HepG2 (cell line): Measurements from ENCODE around the gene SLBP. TPM values are rescaled to one million over a fixed set of nuclear protein-coding genes. Genes with fewer than 3 reads are reported as not detected.

Experiments
- KLF6 ChIP-seq: IDR thresholded peaks from 2 replicates; pipeline ENCODE4 v1.8.0; 2016; ENCODE audit warnings: missing biosample characterization, missing genetic modification reagents
- ZNF20 ChIP-seq: sonication (generic); formaldehyde crosslinking; IDR thresholded peaks from 2 replicates; pipeline ENCODE4 v1.4.0; 2020; ENCODE audit warnings: mild to moderate bottlenecking, moderate library complexity, missing genetic modification reagents
- polyA plus RNA-seq, 8 experiments: library from polyadenylated mRNA; depleted of rRNA in 3 of 8; stranded (reverse) in 7 of 8; unstranded in 1 of 8; fragments of >200 nt; fragmentation: Illumina TruSeq in 4 of 8; extraction: Trizol in 4 of 8; gene quantifications; 2 replicates each; pipeline versions ENCODE4 v1.2.1 to v1.2.3, GENCODE V29; 2011 to 2016; ENCODE audit warnings: low read depth in 4 of 8, missing spikeins in 1 of 8, mixed read lengths in 1 of 8; ENCODE audit not compliant: insufficient read depth in 1 of 8
- total RNA-seq, 5 experiments: library from RNA; depleted of rRNA; stranded (reverse); fragments of >200 nt; fragmentation: Illumina TruSeq; extraction: Trizol; gene quantifications; 2 replicates each; pipeline ENCODE4 v1.2.3, GENCODE V29; 2016; ENCODE audit warnings: low read depth in 1 of 5
- TF ChIP-seq, protein P1 (sequence below): sonication (generic); formaldehyde crosslinking; IDR thresholded peaks from 2 replicates; pipeline ENCODE4 v1.4.0; 2020; ENCODE audit warnings: missing genetic modification reagents, borderline replicate concordance
- TF ChIP-seq, protein P2 (sequence below): IDR thresholded peaks from 2 replicates; pipeline ENCODE4 v1.6.1; 2012; ENCODE audit warnings: low read depth, low read length, improper control_type of control experiment
- TF ChIP-seq, protein P3 (sequence below): sonication (generic); formaldehyde crosslinking; IDR thresholded peaks from 2 replicates; pipeline ENCODE4 v1.4.0; 2020; ENCODE audit warnings: missing genetic modification reagents
- TF ChIP-seq, protein P4 (sequence below): sonication (generic); formaldehyde crosslinking; IDR thresholded peaks from 2 replicates; pipeline ENCODE4 v1.5.0; 2020; ENCODE audit warnings: mild to moderate bottlenecking, missing genetic modification reagents

The SLBP gene
- total and polyA plus RNA-seq, 2 of the 13 experiments (the other 11 are each of a cell fraction or from before 2014, with no cell fraction given): 43.9 to 104 TPM

- TF ChIP-seq ZNF20 (no peak), KLF6 (CRISPR knock-in tag) (no peak)
- TF ChIP-seq, protein P1, sequence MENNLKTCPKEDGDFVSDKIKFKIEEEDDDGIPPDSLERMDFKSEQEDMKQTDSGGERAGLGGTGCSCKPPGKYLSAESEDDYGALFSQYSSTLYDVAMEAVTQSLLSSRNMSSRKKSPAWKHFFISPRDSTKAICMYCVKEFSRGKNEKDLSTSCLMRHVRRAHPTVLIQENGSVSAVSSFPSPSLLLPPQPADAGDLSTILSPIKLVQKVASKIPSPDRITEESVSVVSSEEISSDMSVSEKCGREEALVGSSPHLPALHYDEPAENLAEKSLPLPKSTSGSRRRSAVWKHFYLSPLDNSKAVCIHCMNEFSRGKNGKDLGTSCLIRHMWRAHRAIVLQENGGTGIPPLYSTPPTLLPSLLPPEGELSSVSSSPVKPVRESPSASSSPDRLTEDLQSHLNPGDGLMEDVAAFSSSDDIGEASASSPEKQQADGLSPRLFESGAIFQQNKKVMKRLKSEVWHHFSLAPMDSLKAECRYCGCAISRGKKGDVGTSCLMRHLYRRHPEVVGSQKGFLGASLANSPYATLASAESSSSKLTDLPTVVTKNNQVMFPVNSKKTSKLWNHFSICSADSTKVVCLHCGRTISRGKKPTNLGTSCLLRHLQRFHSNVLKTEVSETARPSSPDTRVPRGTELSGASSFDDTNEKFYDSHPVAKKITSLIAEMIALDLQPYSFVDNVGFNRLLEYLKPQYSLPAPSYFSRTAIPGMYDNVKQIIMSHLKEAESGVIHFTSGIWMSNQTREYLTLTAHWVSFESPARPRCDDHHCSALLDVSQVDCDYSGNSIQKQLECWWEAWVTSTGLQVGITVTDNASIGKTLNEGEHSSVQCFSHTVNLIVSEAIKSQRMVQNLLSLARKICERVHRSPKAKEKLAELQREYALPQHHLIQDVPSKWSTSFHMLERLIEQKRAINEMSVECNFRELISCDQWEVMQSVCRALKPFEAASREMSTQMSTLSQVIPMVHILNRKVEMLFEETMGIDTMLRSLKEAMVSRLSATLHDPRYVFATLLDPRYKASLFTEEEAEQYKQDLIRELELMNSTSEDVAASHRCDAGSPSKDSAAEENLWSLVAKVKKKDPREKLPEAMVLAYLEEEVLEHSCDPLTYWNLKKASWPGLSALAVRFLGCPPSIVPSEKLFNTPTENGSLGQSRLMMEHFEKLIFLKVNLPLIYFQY: no peak
- TF ChIP-seq, protein P2, sequence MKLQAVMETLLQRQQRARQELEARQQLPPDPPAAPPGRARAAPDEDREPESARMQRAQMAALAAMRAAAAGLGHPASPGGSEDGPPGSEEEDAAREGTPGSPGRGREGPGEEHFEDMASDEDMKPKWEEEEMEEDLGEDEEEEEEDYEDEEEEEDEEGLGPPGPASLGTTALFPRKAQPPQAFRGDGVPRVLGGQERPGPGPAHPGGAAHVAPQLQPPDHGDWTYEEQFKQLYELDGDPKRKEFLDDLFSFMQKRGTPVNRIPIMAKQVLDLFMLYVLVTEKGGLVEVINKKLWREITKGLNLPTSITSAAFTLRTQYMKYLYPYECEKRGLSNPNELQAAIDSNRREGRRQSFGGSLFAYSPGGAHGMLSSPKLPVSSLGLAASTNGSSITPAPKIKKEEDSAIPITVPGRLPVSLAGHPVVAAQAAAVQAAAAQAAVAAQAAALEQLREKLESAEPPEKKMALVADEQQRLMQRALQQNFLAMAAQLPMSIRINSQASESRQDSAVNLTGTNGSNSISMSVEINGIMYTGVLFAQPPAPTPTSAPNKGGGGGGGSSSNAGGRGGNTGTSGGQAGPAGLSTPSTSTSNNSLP: no peak
- TF ChIP-seq, protein P3, sequence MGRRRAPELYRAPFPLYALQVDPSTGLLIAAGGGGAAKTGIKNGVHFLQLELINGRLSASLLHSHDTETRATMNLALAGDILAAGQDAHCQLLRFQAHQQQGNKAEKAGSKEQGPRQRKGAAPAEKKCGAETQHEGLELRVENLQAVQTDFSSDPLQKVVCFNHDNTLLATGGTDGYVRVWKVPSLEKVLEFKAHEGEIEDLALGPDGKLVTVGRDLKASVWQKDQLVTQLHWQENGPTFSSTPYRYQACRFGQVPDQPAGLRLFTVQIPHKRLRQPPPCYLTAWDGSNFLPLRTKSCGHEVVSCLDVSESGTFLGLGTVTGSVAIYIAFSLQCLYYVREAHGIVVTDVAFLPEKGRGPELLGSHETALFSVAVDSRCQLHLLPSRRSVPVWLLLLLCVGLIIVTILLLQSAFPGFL (CRISPR knock-in tag): no peak
- TF ChIP-seq, protein P4, sequence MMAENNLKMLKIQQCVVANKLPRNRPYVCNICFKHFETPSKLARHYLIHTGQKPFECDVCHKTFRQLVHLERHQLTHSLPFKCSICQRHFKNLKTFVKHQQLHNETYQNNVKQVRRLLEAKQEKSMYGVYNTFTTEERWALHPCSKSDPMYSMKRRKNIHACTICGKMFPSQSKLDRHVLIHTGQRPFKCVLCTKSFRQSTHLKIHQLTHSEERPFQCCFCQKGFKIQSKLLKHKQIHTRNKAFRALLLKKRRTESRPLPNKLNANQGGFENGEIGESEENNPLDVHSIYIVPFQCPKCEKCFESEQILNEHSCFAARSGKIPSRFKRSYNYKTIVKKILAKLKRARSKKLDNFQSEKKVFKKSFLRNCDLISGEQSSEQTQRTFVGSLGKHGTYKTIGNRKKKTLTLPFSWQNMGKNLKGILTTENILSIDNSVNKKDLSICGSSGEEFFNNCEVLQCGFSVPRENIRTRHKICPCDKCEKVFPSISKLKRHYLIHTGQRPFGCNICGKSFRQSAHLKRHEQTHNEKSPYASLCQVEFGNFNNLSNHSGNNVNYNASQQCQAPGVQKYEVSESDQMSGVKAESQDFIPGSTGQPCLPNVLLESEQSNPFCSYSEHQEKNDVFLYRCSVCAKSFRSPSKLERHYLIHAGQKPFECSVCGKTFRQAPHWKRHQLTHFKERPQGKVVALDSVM (CRISPR knock-in tag): no peak
Measured at GRCh38 chr4:1656986-1657385, 55.1 kb downstream of the SLBP start (continued).
